ENCODE measurements around the gene STK39. TPM values are rescaled to one million over a fixed set of nuclear protein-coding genes. Genes with fewer than 3 reads are reported as not detected.
"Not testable (repeated sequence)": the region's sequence is repeated elsewhere in the genome, so short reads cannot be mapped to it uniquely, and the experiment has no call there.

Gene STK39
- polyA plus RNA-seq, 3 donors from 2014 or later, result 5.8 to 11.5 (median 9.3) TPM

- Mint-ChIP-seq H3K27me3 (ENCODE audit: low read depth in 3 of 3) (peaks cover 0 to 1% (median 0%) of the 10 kb centered on the region in 3 donors), H3K4me1 (peaks cover 68 to 86% of the 10 kb centered on the region in 2 donors), H3K36me3 (peaks cover 0 to 7% (median 6%) of the 10 kb centered on the region in 3 donors), H3K27ac (no peak overlapping the region), H3K4me3 (no peak overlapping the region), H3K9me3 (no peaks in the 10 kb centered on the region)
- no peak for DNase-seq
Measured at GRCh38 chr2:168085801-168086361, 161.5 kb downstream of the STK39 start.

- no peaks in the 10 kb centered on the region for H3K9me3 Mint-ChIP-seq
- DNase-seq, result no peak
- peaks cover 58 to 96% of the 10 kb centered on the region in 2 donors for H3K4me1 Mint-ChIP-seq
- peaks cover 0 to 1% (median 0%) of the 10 kb centered on the region in 3 donors for H3K27me3 Mint-ChIP-seq (ENCODE audit: low read depth in 3 of 3)
- peak overlapping the region in 3 of 6 donors; percentile 6 to 77 (median 28) for H3K27ac Mint-ChIP-seq
- no peak overlapping the region for H3K4me3 Mint-ChIP-seq
- H3K36me3 Mint-ChIP-seq, result peaks cover 0 to 7% (median 6%) of the 10 kb centered on the region in 3 donors
Measured at GRCh38 chr2:168084288-168084687, 163.1 kb downstream of the STK39 start.

GRCh38 chr2:168081452-168081851, 165.9 kb downstream of the STK39 start:
- DNase-seq; H3K9me3 Mint-ChIP-seq; H3K27ac Mint-ChIP-seq; H3K27me3 Mint-ChIP-seq (ENCODE audit: low read depth in 3 of 3); H3K4me3 Mint-ChIP-seq; H3K36me3 Mint-ChIP-seq: not testable (repeated sequence)
- peaks cover 46 to 95% of the 10 kb centered on the region in 2 donors for H3K4me1 Mint-ChIP-seq

DNA sequence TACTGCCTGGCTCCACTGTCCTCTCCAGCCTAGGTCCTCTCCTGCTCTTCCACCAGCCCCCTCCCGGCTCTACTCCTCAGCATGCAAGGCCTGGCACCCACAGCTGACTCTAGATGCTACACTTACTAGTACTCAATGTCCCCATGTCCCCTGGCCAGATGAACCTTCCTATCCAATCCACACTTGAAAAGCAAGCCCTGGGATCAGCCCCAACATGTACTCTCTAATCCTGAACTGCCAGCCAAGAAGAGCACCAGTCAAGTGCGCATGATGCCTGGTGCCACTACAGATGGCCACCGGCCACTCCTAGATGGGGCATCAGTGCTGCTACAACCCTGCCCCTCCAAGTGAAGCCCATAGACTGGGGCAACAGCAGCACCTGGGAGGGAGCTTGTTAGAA, 168.2 kb downstream of the STK39 start:
- Mint-ChIP-seq H3K4me3 (no peak overlapping the region), H3K36me3 (peaks cover 3 to 8% (median 3%) of the 10 kb centered on the region in 3 donors), H3K9me3 (no peaks in the 10 kb centered on the region), H3K4me1 (peaks cover 38 to 89% of the 10 kb centered on the region in 2 donors), H3K27me3 (ENCODE audit: low read depth in 3 of 3) (no peaks in the 10 kb centered on the region), H3K27ac (peak overlapping the region in 5 of 6 donors; percentile 0 to 68 (median 49))
- no peak for DNase-seq

DNA sequence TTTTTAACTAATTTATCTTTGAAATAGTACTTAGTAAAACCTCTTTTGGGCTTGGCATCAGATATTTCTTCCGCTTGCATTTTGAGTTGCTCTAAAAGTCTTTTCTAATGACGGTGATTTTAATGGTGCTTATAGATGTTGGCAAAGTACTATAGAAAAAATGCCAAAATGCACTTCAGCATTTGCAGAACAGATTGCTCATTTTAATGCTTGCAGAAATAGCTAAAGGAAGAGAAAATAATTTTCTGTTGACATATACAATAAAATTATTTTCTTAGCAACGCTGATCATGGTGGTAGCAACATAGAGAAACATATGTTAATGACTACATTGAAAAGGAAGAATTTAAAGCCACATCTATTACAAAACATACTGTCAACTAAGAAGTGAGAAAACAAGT, 170.7 kb downstream of the STK39 start:
- no peaks in the 10 kb centered on the region for H3K9me3 Mint-ChIP-seq
- no peak overlapping the region for H3K4me3 Mint-ChIP-seq
- H3K4me1 Mint-ChIP-seq, result peaks cover 23 to 70% of the 10 kb centered on the region in 2 donors
- peaks cover 0 to 11% (median 6%) of the 10 kb centered on the region in 3 donors for H3K36me3 Mint-ChIP-seq
- no peak for DNase-seq
- H3K27ac Mint-ChIP-seq, result peak overlapping the region in 5 of 6 donors; percentile 8 to 84 (median 36)
- no peaks in the 10 kb centered on the region for H3K27me3 Mint-ChIP-seq (ENCODE audit: low read depth in 3 of 3)

- Mint-ChIP-seq H3K36me3 (peaks cover 0 to 18% (median 11%) of the 10 kb centered on the region in 3 donors), H3K4me1 (peaks cover 21 to 65% of the 10 kb centered on the region in 2 donors), H3K27me3 (ENCODE audit: low read depth in 3 of 3) (peaks cover 0 to 3% (median 0%) of the 10 kb centered on the region in 3 donors), H3K4me3 (no peak overlapping the region), H3K9me3 (no peaks in the 10 kb centered on the region), H3K27ac (peak overlapping the region; percentile 6 to 68 (median 41))
- DNase-seq, result no peak
Measured at GRCh38 chr2:168075446-168075845, 171.9 kb downstream of the STK39 start.

GRCh38 chr2:168072626-168073303, 174.6 kb downstream of the STK39 start:
- H3K36me3 Mint-ChIP-seq, result peaks cover 6 to 15% (median 8%) of the 10 kb centered on the region in 3 donors
- H3K4me1 Mint-ChIP-seq, result peaks cover 14 to 50% of the 10 kb centered on the region in 2 donors
- peak overlapping the region in 3 of 6 donors; percentile 55 to 64 (median 58) for H3K27ac Mint-ChIP-seq
- no peak for DNase-seq
- H3K4me3 Mint-ChIP-seq, result no peak overlapping the region
- no peaks in the 10 kb centered on the region for H3K9me3 Mint-ChIP-seq
- peaks cover 0 to 3% (median 0%) of the 10 kb centered on the region in 3 donors for H3K27me3 Mint-ChIP-seq (ENCODE audit: low read depth in 3 of 3)

- Mint-ChIP-seq H3K4me3 (no peak overlapping the region), H3K36me3 (peaks cover 14 to 39% (median 26%) of the 10 kb centered on the region in 3 donors), H3K4me1 (peaks cover 9 to 39% of the 10 kb centered on the region in 2 donors)
Measured at GRCh38 chr2:168064011-168064998, 183.1 kb downstream of the STK39 start.

DNA sequence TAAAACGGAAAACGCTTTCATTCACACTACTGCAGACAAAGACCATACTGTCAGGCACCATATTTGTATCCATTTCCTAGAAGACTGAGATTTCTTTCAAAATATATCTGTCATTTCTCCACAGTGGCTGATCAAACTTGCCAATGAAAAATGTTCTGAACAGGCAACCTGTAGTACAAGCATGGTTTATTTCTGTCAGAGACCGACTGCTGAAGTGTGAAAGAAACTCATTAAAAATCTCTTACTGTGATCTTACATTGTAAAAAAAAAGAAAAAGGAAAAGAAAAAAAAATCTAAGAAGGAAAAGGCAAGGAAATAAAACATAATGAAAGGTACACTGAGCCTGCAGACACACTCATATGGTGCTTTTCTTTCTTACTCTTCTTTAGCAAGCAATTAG, 184.5 kb downstream of the STK39 start:
- Mint-ChIP-seq H3K36me3 (peaks cover 14 to 39% (median 22%) of the 10 kb centered on the region in 3 donors), H3K27me3 (ENCODE audit: low read depth in 3 of 3) (peaks cover 0 to 3% (median 0%) of the 10 kb centered on the region in 3 donors), H3K4me1 (peaks cover 5 to 32% of the 10 kb centered on the region in 2 donors), H3K4me3 (no peak overlapping the region), H3K9me3 (no peaks in the 10 kb centered on the region), H3K27ac (peak overlapping the region in 1 of 6 donors; percentile 21)
- no peak for DNase-seq

More at GRCh38 chr2:168064011-168064998, 183.1 kb downstream of the STK39 start:
- H3K27ac Mint-ChIP-seq, result no peak overlapping the region
- no peak for DNase-seq
- H3K9me3 Mint-ChIP-seq, result no peaks in the 10 kb centered on the region
- H3K27me3 Mint-ChIP-seq (ENCODE audit: low read depth in 3 of 3), result peaks cover 0 to 3% (median 0%) of the 10 kb centered on the region in 3 donors

DNA sequence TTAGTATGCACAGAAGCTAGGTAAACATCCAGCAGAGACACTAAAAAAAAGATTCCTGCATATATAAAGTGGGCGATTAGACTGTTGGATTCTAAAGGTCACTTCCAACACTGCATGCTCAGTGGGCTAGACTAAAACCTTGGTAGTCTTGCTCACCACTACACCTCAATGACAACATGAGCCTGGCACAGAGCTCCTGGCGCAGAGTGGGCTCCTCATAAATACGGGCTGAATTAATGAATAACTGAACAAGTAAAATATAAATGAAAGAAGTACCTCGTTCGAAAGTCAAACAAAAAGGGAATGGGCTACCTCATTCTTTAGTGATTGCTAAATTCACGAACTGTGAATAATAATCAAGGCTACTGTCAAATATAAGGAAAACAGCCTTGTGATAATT, 185.3 kb downstream of the STK39 start:
- Mint-ChIP-seq H3K27ac (no peak overlapping the region), H3K36me3 (peaks cover 14 to 39% (median 14%) of the 10 kb centered on the region in 3 donors), H3K9me3 (no peaks in the 10 kb centered on the region), H3K4me1 (peaks cover 2 to 24% of the 10 kb centered on the region in 2 donors), H3K27me3 (ENCODE audit: low read depth in 3 of 3) (peaks cover 0 to 3% (median 0%) of the 10 kb centered on the region in 3 donors), H3K4me3 (no peak overlapping the region)
- DNase-seq, result no peak

DNA sequence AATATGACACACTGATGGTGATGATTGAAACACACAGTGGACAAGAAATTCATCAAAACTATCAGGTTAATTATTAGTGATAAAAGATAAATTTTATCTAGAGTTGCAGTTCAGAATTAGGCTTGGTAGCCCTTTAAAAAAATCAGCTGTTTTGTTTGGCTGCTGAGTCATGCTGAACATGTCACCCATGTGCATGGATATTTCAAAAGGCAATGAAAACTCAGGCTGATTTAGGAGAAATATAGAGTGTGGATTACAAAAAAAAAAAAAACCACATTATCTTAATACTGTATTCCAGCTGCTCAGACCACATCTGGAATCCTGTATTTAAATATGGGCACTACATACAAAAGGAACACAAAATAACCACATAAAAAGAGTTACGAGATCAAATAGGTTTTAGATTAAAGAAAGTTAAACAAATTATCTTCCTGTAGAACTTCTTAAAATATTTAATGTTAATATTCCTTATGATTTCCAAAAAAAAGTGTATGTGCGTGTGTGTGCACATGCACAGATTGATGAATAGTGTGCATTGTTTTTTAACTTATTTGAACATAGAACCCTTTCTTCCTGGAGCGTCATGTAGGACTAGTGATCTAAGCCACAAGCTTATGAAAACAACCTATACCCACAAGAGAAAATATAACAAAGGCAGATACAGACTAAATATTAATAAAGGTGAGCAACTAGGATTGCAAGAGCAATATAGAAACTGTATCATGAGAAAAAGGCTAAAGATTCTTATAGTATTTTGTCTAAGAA, 186.2 kb downstream of the STK39 start:
- H3K36me3 Mint-ChIP-seq, result peaks cover 14 to 36% (median 14%) of the 10 kb centered on the region in 3 donors
- no peaks in the 10 kb centered on the region for H3K9me3 Mint-ChIP-seq

DNA sequence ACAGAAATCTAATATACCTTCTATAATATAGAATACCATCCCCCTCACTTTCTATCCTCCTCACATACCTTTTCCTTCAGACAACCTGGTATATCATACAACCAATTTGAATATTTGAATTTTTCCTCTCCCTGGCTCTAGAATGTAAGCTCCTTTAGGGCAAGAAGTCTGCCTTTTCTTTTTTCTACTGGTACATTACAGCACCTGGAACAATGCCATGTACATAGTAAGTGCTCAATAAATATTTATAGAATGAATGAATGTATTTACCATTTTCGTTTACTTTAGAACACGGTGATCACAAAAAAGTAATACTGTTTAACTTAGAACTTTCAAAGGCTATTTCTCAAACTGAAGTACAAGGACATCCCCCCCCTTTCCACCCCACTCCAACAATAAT, 187.6 kb downstream of the STK39 start:
- H3K27me3 Mint-ChIP-seq (ENCODE audit: low read depth in 3 of 3), result no peaks in the 10 kb centered on the region
- H3K9me3 Mint-ChIP-seq, result no peaks in the 10 kb centered on the region
- peak overlapping the region in 1 of 6 donors; percentile 77 for H3K27ac Mint-ChIP-seq
- H3K36me3 Mint-ChIP-seq, result peaks cover 14 to 25% (median 14%) of the 10 kb centered on the region in 3 donors
- no peak for DNase-seq
- peaks cover 6 to 7% of the 10 kb centered on the region in 2 donors for H3K4me1 Mint-ChIP-seq
- H3K4me3 Mint-ChIP-seq, result no peak overlapping the region

More for the DNA sequence above, 186.2 kb downstream of the STK39 start:
- H3K27me3 Mint-ChIP-seq (ENCODE audit: low read depth in 3 of 3), result peaks cover 0 to 3% (median 0%) of the 10 kb centered on the region in 3 donors
- DNase-seq, result no peak
- H3K4me1 Mint-ChIP-seq, result peaks cover 2 to 19% of the 10 kb centered on the region in 2 donors
- no peak overlapping the region for H3K27ac Mint-ChIP-seq
- no peak overlapping the region for H3K4me3 Mint-ChIP-seq

GRCh38 chr2:168058675-168059074, 188.7 kb downstream of the STK39 start:
- Mint-ChIP-seq H3K36me3 (peaks cover 14 to 24% (median 14%) of the 10 kb centered on the region in 3 donors), H3K27me3 (ENCODE audit: low read depth in 3 of 3) (peaks cover 0 to 6% (median 0%) of the 10 kb centered on the region in 3 donors), H3K27ac (no peak overlapping the region), H3K9me3 (no peaks in the 10 kb centered on the region), H3K4me1 (peaks cover 6 to 9% of the 10 kb centered on the region in 2 donors), H3K4me3 (no peak overlapping the region)
- no peak for DNase-seq
